GM19023 (cell line): ENCODE measurements around the gene BAIAP2L2.
"Not testable (repeated sequence)": the region's sequence is repeated elsewhere in the genome, so short reads cannot be mapped to it uniquely, and the experiment has no call there.

Experiments
- ATAC-seq: cut with Tn5 transposase; IDR thresholded peaks from one replicate; pipeline ENCODE4 v1.9.1; 2021; ENCODE audit warnings: mild to moderate bottlenecking, moderate library complexity; ENCODE audit not compliant: unreplicated experiment

Gene BAIAP2L2

DNA sequence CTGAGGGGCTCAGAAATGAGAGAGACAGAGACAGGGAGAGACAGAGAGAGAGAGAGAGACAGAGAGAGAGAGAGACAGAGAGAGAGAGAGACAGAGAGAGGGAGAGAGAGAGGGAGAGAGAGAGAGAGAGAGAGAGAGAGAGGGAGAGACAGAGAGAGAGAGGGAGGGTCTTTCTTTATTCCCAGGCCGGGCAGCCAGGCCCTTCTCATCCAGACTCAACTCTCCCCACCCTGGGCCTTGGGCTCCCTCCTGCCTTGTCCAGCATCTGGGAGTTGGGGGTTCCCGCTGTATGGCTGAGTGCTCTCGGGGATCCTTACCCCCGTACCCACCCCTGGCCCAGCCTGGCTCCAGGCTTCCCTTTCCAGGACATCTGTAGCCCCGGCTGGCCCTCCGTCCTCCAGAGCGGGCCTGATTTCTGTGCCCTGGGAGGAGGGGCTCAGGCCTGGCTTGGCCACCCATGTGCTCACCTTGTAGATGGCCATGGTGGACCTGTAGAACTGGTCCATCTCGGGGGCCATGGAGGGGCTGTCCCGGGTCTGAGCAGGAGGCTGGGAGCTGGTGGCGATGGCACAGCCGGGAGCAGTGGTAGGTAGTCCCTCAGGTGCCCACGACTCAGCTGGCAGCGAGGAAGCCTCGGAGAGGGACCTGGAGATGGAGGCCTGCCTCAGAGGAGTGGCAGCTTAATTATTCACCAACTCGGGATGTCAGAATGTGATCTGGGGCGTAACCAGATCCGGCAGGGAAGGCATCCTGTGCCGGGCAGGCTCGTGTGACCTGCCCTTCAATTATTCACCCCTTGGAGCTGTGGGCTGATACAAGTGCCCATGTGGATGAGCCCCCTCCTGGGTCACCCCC lies at the start of gene BAIAP2L2:
BAIAP2L2 (minus strand) TSS at position 677 of the 855 bp plus-strand sequence; CDS start at position 518, 159 bp downstream.
- ATAC-seq = no peak

GRCh38 chr22:38155703-38156102 lies 45.2 kb upstream of the BAIAP2L2 start:
- no peak for ATAC-seq

GRCh38 chr22:38154563-38154915 lies 44.1 kb upstream of the BAIAP2L2 start:
- not testable (repeated sequence) for ATAC-seq

- ATAC-seq = no peak
These were observed 43.5 kb upstream of the BAIAP2L2 start for GRCh38 chr22:38153821-38154562.

GRCh38 chr22:38151126-38151500 lies 40.6 kb upstream of the BAIAP2L2 start:
- no peak for ATAC-seq

DNA sequence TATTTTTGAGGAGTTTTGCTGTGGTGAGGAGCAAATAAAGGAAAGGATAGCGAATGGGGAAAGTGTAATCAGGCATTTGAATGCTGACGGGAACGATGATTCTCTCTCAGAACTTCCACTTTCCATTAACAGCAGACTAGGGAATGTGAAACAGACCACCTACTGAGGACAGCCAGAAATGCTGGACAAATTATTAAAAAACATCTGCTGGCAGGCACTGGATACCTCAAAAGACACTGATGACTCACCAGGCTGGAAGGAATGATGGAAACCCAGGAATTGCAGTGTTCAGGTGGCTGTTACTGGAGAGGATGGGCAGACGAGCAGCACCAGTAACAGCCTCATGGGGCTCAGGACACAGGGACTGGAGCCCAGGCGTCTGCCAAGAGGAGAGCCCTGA lies 37.8 kb upstream of the BAIAP2L2 start:
- ATAC-seq = no peak

DNA sequence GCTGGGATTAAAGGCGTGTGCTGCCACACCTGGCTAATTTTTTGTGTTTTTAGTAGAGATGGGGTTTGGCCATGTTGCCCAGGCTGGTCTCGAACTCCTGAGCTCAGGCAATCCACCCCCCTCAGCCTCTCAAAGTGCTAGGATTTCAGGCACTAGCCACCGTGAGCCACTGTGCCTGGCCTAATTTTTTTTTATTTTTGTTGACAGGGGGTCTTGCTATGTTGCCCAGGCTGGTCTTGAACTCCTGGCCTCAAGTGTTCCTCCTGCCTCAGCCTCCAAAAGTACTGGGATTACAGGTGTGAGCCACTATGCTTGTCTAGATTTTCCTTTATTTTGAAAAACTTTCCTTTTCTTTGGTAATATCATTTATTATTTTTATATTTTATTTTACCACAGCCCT lies 35.7 kb upstream of the BAIAP2L2 start:
- ATAC-seq = not testable (repeated sequence)

GRCh38 chr22:38144025-38144405 lies 33.5 kb upstream of the BAIAP2L2 start:
- no peak for ATAC-seq

GRCh38 chr22:38142606-38143005 lies 32.1 kb upstream of the BAIAP2L2 start:
- ATAC-seq = no peak

DNA sequence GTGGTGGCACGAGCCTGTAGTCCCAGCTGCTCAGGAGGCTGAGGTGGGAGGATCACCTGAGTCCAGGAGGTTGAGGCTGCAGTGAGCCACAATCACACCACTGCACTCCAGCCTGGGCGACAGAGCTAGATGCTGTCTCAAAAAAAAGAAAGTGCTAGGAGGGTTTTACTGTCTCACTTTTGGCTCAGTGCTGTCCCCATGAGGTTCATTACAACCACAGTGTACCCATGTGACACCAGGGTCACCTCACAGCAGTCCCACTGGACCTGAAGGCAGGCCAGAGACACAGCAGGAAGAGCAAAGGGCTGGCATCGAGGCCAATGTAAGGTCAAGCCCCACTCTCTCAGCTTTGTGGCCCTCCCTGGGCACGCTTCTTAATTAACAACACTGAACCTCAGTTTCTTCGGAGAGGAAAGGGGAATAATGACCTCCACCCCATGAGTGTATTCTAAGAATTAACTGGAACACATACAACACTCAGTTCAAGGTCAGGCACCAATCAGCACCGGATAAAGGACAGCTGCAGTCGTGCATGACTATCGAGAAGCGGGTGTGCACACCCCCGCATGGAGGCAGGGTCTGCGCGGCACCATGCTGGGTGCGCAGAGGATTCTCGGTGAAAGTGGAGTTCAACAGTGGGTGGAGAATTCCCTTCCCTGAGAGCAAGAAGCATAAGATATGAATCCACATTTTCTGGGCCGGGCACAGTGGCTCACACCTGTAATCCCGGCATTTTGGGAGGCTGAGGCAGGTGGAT lies 30.9 kb upstream of the BAIAP2L2 start:
- ATAC-seq = no peak

- ATAC-seq = no peak
These were observed 29.4 kb upstream of the BAIAP2L2 start for GRCh38 chr22:38139901-38140300.

DNA sequence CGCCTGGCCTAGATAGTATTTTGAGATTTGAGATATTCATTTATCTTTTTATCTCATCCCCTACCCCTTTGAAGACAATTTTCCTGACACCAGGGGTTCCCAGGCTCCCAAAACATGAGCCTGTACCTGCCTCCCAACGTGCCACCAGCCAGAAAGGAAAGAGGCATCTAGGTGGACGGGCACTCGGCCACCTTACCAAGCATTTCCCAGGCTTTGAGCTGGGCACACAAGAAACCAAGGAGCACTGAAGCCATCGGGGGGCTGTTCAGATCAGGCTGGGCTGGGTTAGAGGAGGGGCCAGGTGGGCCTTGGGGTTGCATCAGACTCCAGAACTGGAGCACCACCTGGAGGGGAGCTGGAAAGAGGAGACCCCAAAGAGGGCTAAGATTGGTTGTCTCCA lies 28.5 kb upstream of the BAIAP2L2 start:
- ATAC-seq = no peak

- no peak for ATAC-seq
These were observed 27.6 kb upstream of the BAIAP2L2 start for GRCh38 chr22:38137876-38138687.

DNA sequence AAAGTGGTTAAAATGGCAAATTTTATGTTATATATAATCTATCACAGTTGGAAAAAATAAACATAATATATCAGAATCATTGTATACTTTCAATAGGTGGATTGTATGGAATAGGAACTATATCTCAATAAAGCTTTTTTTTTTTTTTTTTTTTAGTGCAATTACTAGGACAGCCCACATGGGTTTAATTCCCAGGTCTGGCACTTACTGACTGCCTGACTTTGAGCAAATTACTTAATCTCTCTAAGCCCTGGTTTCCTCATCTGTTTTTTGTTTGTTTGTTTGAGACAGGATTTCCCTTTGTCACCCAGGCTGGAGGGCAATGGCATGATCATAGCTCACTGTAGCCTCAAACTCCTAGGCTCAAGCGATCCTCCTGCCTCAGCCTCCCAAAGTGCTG lies 26.1 kb upstream of the BAIAP2L2 start:
- ATAC-seq = no peak

- no peak for ATAC-seq
These were observed 24.7 kb upstream of the BAIAP2L2 start for GRCh38 chr22:38135133-38135706.

GRCh38 chr22:38133331-38133730 lies 22.8 kb upstream of the BAIAP2L2 start:
- no peak for ATAC-seq

- ATAC-seq = no peak
These were observed 22.3 kb upstream of the BAIAP2L2 start for GRCh38 chr22:38132794-38133193.

DNA sequence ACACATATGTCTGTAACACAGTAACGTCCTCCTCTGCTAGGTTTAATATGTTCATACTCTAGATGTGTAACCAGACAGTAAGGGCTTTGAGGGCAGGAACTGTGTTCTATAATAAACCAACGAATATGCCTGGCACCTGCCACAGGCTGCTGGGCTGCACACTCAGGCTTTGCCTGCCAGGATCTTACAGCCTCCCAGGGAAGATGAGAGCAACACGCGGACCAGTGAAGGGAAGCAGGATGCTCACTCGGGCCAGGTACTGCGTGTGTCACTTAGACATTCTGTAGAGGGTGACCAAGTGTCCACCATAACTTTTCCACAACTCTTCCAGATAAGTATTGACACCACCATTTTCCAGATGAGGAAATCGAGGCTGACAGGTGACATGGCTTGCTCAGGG lies 21.7 kb upstream of the BAIAP2L2 start:
- no peak for ATAC-seq

DNA sequence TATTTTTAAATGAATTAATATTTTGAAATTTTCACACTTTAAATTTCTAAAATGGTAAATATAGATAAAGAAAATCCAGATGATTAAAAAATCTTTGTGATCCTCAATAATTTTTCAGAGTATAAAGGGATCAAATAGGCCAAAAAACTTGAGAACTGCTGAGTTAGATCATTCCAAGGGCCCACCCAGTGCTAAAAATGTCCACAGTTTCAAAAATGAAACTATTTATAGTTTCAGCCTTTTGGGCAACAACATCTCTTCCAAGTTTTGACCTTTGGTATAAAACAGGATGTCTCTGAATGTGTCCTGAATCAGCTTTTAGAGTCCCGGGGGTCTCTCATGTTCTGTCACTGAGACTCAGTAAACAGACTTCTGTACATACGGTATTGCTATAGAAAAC lies 20.9 kb upstream of the BAIAP2L2 start:
- no peak for ATAC-seq

- no peak for ATAC-seq
These were observed 19.4 kb upstream of the BAIAP2L2 start for GRCh38 chr22:38129856-38130255.
